Keratinocyte (primary cell): ENCODE results near the gene LMNA. TPM values are rescaled to one million over a fixed set of nuclear protein-coding genes. Genes with fewer than 3 reads are reported as not detected.
A peak's percentile ranks its signal among the peaks of the same experiment; 100 is the strongest.

Experiments
- DNase-seq: peaks from one replicate; pipeline ENCODE4 v3.0.0-alpha.2; 2011; ENCODE audit warnings: low read depth, missing footprints, low spot score
- FAIRE-seq: peaks from 2 replicates; lab custom pipeline; 2011; peaks lifted over from hg19 to GRCh38; lab: Jason Lieb, UNC
- H2AFZ ChIP-seq: 2 replicates; pipeline ENCODE4 v1.6.0; 2012; ENCODE audit warnings: low read length, control low read depth, inconsistent platforms; ENCODE audit not compliant: control insufficient read depth
- H3K27ac ChIP-seq: 2 replicates; pipeline ENCODE4 v1.5.1; 2011; ENCODE audit warnings: low read length; ENCODE audit not compliant: control insufficient read depth, insufficient read depth
- H3K27me3 ChIP-seq: 3 replicates; pipeline ENCODE4 v1.6.0; 2011; ENCODE audit warnings: low read length; ENCODE audit not compliant: control insufficient read depth, insufficient read depth; ENCODE audit errors: extremely low read depth
- H3K36me3 ChIP-seq, 2 experiments: 2 replicates in 1 of 2; 3 replicates in 1 of 2; pipeline ENCODE4 v1.5.1; 2011; ENCODE audit warnings: low read length in 2 of 2, mild to moderate bottlenecking in 1 of 2; ENCODE audit not compliant: control insufficient read depth in 2 of 2, insufficient read depth in 2 of 2; ENCODE audit errors: extremely low read depth in 1 of 2
- H3K4me1 ChIP-seq: 3 replicates; pipeline ENCODE4 v1.5.1; 2011; ENCODE audit warnings: low read length; ENCODE audit not compliant: control insufficient read depth, insufficient read depth; ENCODE audit errors: extremely low read depth
- H3K4me2 ChIP-seq: 3 replicates; pipeline ENCODE4 v1.6.0; 2011; ENCODE audit warnings: low read depth, low read length; ENCODE audit not compliant: control insufficient read depth, insufficient read depth; ENCODE audit errors: extremely low read depth
- H3K4me3 ChIP-seq, 3 experiments: fragments of 200-600 bp in 1 of 3; sonication (generic) in 1 of 3; 2 replicates in 2 of 3; 3 replicates in 1 of 3; pipeline ENCODE4 v1.5.1; 2011 to 2016; ENCODE audit warnings: low read length in 3 of 3, mild to moderate bottlenecking in 3 of 3, control low read depth in 2 of 3, inconsistent platforms in 1 of 3, low read depth in 1 of 3, mixed read lengths in 1 of 3, mixed run types in 1 of 3, moderate library complexity in 1 of 3; ENCODE audit not compliant: control insufficient read depth in 2 of 3, insufficient read depth in 2 of 3; ENCODE audit errors: extremely low read depth in 1 of 3
- H3K79me2 ChIP-seq: 2 replicates; pipeline ENCODE4 v1.6.0; 2012; ENCODE audit warnings: low read length; ENCODE audit not compliant: control insufficient read depth, insufficient read depth
- H3K9ac ChIP-seq: 3 replicates; pipeline ENCODE4 v1.6.0; 2011; ENCODE audit warnings: low read length; ENCODE audit not compliant: control insufficient read depth, insufficient read depth; ENCODE audit errors: extremely low read depth
- H3K9me1 ChIP-seq: 3 replicates; pipeline ENCODE4 v1.6.0; 2011; ENCODE audit warnings: low read length; ENCODE audit not compliant: control insufficient read depth, insufficient read depth; ENCODE audit errors: extremely low read depth
- H3K9me3 ChIP-seq: 2 replicates; pipeline ENCODE4 v1.5.1; 2012; ENCODE audit warnings: low read depth, low read length; ENCODE audit not compliant: control insufficient read depth
- H4K20me1 ChIP-seq: 3 replicates; pipeline ENCODE4 v1.6.0; 2011; ENCODE audit warnings: low read length; ENCODE audit not compliant: control insufficient read depth, insufficient read depth; ENCODE audit errors: extremely low read depth
- EZH2 ChIP-seq: IDR thresholded peaks from one replicate; pipeline ENCODE4 v1.6.1; 2012; ENCODE audit warnings: inconsistent platforms, mild to moderate bottlenecking, low read length, moderate library complexity
- dilution Hi-C: fragments of 300-500 bp; cut with MboI; formaldehyde crosslinking; loops from one replicate; pipeline ENCODE4 v1.7.0; 2020; ENCODE audit warnings: low sequenced_read_pairs; ENCODE audit not compliant: extremely low pct_ligation_motif_present
- polyA plus RNA-seq, 5 experiments: library from polyadenylated mRNA; depleted of rRNA in 3 of 5; stranded (reverse) in 3 of 5; stranded (forward) in 1 of 5; unstranded in 1 of 5; fragments of >200 nt; gene quantifications; 1 replicate in 1 of 5; 2 replicates in 3 of 5; 3 replicates in 1 of 5; pipeline versions ENCODE4 v1.2.1 to v1.2.3, GENCODE V29; 2011 to 2012; ENCODE audit warnings: missing spikeins in 2 of 5, low read depth in 1 of 5, low replicate concordance in 1 of 5
- TF ChIP-seq, protein P1 (sequence below), 3 experiments: IDR thresholded peaks in 1 of 3; conservative IDR thresholded peaks in 1 of 3; optimal IDR thresholded peaks in 1 of 3; 2 replicates in 2 of 3; 3 replicates in 1 of 3; pipeline versions ENCODE3 to v1.5.1; 2011; ENCODE audit warnings: low read length in 3 of 3, mild to moderate bottlenecking in 3 of 3, moderate library complexity in 2 of 3, control low read depth in 1 of 3, inconsistent platforms in 1 of 3; ENCODE audit not compliant: insufficient read depth in 2 of 3; ENCODE audit errors: extremely low read depth in 1 of 3

Gene LMNA
- polyA plus RNA-seq, 1 donor (not counting 4 experiments of a cell fraction or from before 2014, with no cell fraction given): 444 TPM

DNA sequence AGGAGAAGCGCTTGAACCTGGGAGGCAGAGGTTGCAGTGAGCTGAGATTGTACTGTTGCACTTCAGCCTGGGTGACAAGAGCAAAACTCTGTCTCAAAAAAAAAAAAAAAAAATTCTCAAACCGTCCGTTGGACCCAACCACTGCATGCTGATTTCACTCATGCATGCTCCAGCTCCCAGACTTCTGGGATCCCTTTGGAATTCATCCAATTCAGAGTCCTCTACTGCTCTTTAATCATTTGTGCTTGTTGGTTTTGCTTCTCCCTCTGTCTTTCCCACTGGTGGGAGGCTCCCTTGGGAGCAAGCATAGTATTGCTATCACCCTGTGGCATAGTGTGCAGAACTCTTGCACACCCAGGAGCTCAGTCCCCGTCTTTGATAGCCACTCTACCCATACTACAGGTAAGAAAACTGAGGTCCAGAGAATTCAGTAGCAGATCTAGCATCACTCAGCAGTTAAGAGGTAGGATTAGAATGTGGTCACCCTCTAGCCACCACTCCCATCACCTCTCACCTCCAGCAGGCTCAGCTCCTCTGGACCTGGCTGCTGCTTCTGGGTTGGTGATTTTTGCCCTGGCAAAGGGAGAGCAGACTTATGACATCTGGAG is 3.1 kb upstream of the LMNA start:
- H3K4me3 ChIP-seq: no peak overlapping the region
- FAIRE-seq: no peak
- no peak for TF ChIP-seq EZH2
- TF ChIP-seq, protein P1, sequence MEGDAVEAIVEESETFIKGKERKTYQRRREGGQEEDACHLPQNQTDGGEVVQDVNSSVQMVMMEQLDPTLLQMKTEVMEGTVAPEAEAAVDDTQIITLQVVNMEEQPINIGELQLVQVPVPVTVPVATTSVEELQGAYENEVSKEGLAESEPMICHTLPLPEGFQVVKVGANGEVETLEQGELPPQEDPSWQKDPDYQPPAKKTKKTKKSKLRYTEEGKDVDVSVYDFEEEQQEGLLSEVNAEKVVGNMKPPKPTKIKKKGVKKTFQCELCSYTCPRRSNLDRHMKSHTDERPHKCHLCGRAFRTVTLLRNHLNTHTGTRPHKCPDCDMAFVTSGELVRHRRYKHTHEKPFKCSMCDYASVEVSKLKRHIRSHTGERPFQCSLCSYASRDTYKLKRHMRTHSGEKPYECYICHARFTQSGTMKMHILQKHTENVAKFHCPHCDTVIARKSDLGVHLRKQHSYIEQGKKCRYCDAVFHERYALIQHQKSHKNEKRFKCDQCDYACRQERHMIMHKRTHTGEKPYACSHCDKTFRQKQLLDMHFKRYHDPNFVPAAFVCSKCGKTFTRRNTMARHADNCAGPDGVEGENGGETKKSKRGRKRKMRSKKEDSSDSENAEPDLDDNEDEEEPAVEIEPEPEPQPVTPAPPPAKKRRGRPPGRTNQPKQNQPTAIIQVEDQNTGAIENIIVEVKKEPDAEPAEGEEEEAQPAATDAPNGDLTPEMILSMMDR (optimal IDR thresholded peaks at IDR 0.05 in 1 of 3, IDR thresholded peaks at IDR 0.05 in 1 of 3, conservative IDR thresholded peaks at IDR 0.05 in 1 of 3; ENCODE audit: extremely low read depth in 1 of 3, insufficient read depth in 2 of 3, low read length in 3 of 3): no peak
- H4K20me1 ChIP-seq: peaks cover 7% of the 10 kb centered on the region
- H3K36me3 ChIP-seq: peaks cover 0 to 3% of the 10 kb centered on the region in 2 experiments
- no peak overlapping the region for H3K27ac ChIP-seq
- no peak overlapping the region for H3K4me2 ChIP-seq
- no peaks in the 10 kb centered on the region for H3K9me3 ChIP-seq
- no peak overlapping the region for H2AFZ ChIP-seq
- no peaks in the 10 kb centered on the region for H3K27me3 ChIP-seq
- H3K79me2 ChIP-seq: peaks cover 19% of the 10 kb centered on the region
- H3K4me1 ChIP-seq: peaks cover 24% of the 10 kb centered on the region
- H3K9ac ChIP-seq: no peak overlapping the region
- H3K9me1 ChIP-seq: no peaks in the 10 kb centered on the region
- dilution Hi-C loops: no loop called here
- no peak for DNase-seq

DNA sequence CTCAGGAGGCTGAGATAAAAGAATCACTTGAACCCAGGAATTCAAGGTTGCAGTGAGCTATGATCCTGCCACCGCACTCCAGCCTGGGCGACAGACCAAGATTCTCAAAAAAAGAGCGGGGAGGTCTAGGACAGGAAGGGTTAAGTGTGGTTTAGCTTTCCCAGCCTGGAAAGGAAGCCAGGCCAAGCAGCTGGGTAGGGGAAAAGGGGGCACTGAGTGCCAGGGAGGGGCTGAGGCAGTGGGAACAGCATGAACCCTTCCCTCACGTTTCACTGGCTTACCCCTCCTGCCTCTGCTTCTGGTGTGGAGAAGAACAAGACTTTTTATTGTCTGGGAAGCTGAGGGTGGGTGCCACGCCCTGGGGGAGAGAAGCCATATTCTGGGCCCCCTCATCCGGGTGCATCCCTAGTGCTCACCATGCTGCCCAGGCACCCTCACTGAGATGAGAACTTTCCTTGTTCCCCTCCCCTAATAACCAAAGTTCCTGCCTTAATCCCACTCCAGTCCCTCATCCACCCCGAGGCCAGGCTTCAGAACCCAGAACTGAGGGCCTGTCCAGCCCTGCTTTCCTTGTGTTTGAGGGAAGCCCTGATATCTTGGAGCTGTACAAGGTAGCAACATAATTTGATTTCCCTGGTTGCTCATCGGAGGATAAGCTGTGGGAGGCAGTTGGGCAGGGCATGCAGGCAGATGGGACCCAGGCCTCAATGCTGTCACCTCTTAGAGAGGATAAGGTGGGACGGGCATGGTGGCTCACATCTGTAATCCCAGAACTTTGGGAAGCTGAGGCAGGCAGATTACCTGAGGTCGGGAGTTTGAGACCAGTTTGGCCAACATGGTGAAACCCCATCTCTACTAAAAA is 2.0 kb upstream of the LMNA start:
- FAIRE-seq (no peak), DNase-seq (no peak)
- peaks cover 18% of the 10 kb centered on the region for H3K4me1 ChIP-seq
- TF ChIP-seq, protein P1 (optimal IDR thresholded peaks at IDR 0.05 in 1 of 3, IDR thresholded peaks at IDR 0.05 in 1 of 3, conservative IDR thresholded peaks at IDR 0.05 in 1 of 3; ENCODE audit: extremely low read depth in 1 of 3, insufficient read depth in 2 of 3, low read length in 3 of 3): no peak
- no peak for TF ChIP-seq EZH2
- peaks cover 9% of the 10 kb centered on the region for H4K20me1 ChIP-seq
- H3K79me2 ChIP-seq: peaks cover 29% of the 10 kb centered on the region
- H3K36me3 ChIP-seq: peaks cover 0 to 4% of the 10 kb centered on the region in 2 experiments
- no peak overlapping the region for H3K4me3 ChIP-seq
- no peak overlapping the region for H3K27ac ChIP-seq
- H3K9ac ChIP-seq: peak overlapping the region; percentile 46
- no peak overlapping the region for H3K4me2 ChIP-seq
- no peak overlapping the region for H2AFZ ChIP-seq
- no peaks in the 10 kb centered on the region for H3K9me1 ChIP-seq
- H3K9me3 ChIP-seq: no peaks in the 10 kb centered on the region
- dilution Hi-C loops: no loop called here
- no peaks in the 10 kb centered on the region for H3K27me3 ChIP-seq
